HEK293 (cell line): ENCODE measurements around the gene BORCS6.

Source experiments
- CTCF ChIP-seq: fragments of 450-650 bp; formaldehyde crosslinking; IDR thresholded peaks from 2 replicates; pipeline ENCODE4 v1.5.1; 2016; ENCODE audit warnings: missing biosample characterization, missing genetic modification characterization
- FEZF1 ChIP-seq: fragments of 450-650 bp; formaldehyde crosslinking; IDR thresholded peaks from 2 replicates; pipeline ENCODE4 v1.5.1; 2016; ENCODE audit warnings: missing biosample characterization, missing genetic modification characterization
- ZNF146 ChIP-seq: fragments of 450-650 bp; formaldehyde crosslinking; IDR thresholded peaks from 2 replicates; pipeline ENCODE4 v1.5.1; 2016; ENCODE audit warnings: missing biosample characterization, missing genetic modification characterization

DNA sequence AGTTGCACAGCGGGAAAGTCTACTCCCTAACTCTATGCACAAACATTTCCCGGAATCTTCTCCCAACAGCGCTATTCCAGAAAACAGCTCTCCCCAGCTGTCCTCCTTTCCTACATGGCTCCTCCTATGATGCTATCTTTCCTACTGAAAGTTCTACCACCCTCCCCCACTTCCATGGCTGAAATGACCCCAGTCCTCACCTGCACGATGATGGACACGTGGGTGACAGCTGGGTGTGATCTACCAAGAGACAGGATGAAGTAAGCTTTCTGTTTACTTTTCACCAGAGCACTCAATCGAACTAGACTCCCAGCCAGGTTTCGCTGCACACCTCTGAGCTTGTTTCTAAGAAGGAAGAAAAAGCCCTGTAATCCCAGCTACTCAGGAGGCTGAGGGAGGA lies 47.2 kb upstream of the BORCS6 start:
- TF ChIP-seq CTCF (tag by site-specific recombination) (no peak), ZNF146 (no peak), FEZF1 (tag by site-specific recombination) (no peak)
